ENCODE measurements around the gene TRAF7.

Gene TRAF7

GRCh38 chr16:2205104-2205966, 49.8 kb downstream of the TRAF7 start, which contains the start of gene MLST8:
MLST8 (plus strand) TSS chr16:2205454; CDS start chr16:2206086, 632 bp downstream.
- DNase-seq = peak; percentile 98

- no peak for DNase-seq
Observed at GRCh38 chr16:2205967-2206313, 50.4 kb downstream of the TRAF7 start.

GRCh38 chr16:2206420-2206779, 50.8 kb downstream of the TRAF7 start:
- DNase-seq = no peak

- DNase-seq = no peak
Observed at GRCh38 chr16:2206780-2207433, 51.3 kb downstream of the TRAF7 start.

- no peak for DNase-seq
Observed at GRCh38 chr16:2207872-2208271, 52.3 kb downstream of the TRAF7 start.

- DNase-seq = no peak
Observed at GRCh38 chr16:2208308-2208707, 52.7 kb downstream of the TRAF7 start.

- no peak for DNase-seq
Observed at GRCh38 chr16:2208772-2209171, 53.2 kb downstream of the TRAF7 start.

GRCh38 chr16:2209258-2210008, 53.9 kb downstream of the TRAF7 start:
- DNase-seq = no peak

- DNase-seq = no peak
Observed at GRCh38 chr16:2210009-2210332, 54.4 kb downstream of the TRAF7 start.

- no peak for DNase-seq
Observed at GRCh38 chr16:2210386-2211365, 55.1 kb downstream of the TRAF7 start, which contains the start of gene BRICD5. BRICD5 (minus strand) TSS chr16:2210863; CDS start chr16:2210833, 30 bp downstream.

GRCh38 chr16:2211923-2212347, 56.4 kb downstream of the TRAF7 start:
- no peak for DNase-seq

- no peak for DNase-seq
Observed at GRCh38 chr16:2212362-2213324, 57.1 kb downstream of the TRAF7 start.

- DNase-seq = peak; percentile 49
Observed at GRCh38 chr16:2213817-2214718, 58.5 kb downstream of the TRAF7 start.

GRCh38 chr16:2214719-2214968, 59.1 kb downstream of the TRAF7 start, which contains the start of gene PGP:
PGP (minus strand) TSS chr16:2214840; CDS start chr16:2214777, 63 bp downstream.
- peak; percentile 99 for DNase-seq

GRCh38 chr16:2216330-2216729, 60.7 kb downstream of the TRAF7 start:
- no peak for DNase-seq

GRCh38 chr16:2223221-2223941, 67.8 kb downstream of the TRAF7 start, which contains the start of gene E4F1:
E4F1 (plus strand) TSS chr16:2223591; CDS start chr16:2223614, 23 bp downstream.
- peak; percentile 96 for DNase-seq

- DNase-seq = no peak
Observed at GRCh38 chr16:2223942-2224486, 68.4 kb downstream of the TRAF7 start.

- DNase-seq = no peak
Observed at GRCh38 chr16:2226245-2226793, 70.7 kb downstream of the TRAF7 start.

- DNase-seq = no peak
Observed at GRCh38 chr16:2226918-2227317, 71.3 kb downstream of the TRAF7 start.

All from retina (tissue), 1 donor.